NCI-H524 treated with DMSO at 0.1 percent for 48 hours (cell line): ENCODE results near the gene NR1I2.

Source experiments
- DNase-seq: peaks from one replicate; lab custom pipeline; 2025; lab: John Stamatoyannopoulos, UW

NR1I2 gene

DNA sequence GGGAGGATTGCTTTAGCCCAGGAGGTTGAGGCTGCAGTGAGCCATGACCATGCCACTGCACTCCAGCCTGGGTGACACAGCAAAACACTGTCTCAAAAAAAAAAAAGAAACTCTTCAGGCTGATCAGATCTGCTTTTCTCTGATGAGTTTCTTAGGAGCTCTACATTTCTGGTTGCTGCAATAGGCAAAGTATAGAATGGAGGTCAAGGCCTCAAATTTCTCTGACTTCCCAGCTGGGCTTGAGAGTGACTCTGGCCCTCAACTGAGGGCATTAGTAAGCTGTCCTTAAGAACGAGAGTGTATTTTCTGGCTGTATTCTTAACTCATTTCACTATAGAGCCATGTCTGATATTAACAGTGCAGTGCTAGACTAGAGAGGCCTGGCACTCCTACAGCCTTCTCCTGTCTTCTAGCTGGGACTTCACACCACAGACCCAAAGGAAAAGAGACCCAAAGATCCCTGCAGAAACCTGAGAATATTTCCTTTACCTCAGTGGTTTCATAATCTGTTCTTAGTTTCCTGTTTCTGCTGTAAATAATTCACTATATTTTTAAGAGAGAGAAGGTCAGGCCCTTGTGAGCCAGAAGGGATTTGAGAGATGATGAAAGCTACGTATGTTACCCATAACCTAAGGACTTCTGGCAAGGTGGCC lies 2.0 kb upstream of the NR1I2 start:
- no peak for DNase-seq

DNA sequence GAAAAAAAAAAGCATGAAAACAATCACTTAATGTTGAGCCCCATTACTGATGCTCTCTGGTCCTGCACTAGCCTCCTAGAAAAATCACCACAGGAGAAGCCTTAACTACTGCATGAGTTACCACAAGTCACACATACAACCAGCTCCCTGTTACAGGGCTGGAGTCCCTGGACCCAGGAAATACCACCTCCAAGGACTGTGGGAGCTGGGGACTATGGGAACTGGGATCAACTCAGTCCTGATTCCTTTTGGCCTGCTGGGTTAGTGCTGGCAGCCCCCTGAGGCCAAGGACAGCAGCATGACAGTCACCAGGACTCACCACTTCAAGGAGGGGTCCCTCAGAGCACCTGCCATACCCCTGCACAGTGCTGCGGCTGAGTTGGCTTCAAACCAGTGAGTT lies 559 bp downstream of the NR1I2 start:
- DNase-seq, result no peak

GRCh38 chr3:119783255-119783654 lies 1.4 kb downstream of the NR1I2 start:
- DNase-seq, result no peak

DNA sequence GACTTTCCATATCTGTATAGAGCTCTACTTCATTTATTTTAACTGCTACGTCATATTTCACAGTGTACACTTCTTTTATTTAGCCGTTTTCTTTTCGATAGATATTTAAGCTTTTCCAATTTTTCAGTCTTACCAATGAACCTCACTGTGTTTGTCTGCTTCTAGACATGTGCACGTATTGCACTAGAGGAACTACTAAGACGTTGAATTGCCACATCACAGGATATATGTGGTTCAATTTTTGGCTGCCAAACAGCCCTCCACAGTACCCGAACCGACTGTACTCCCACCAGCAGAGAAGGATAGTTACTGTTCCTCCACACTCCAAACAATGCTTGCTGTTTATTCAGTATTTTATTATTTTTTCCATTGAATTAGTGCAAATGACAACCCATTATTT lies 2.0 kb downstream of the NR1I2 start:
- no peak for DNase-seq

- no peak for DNase-seq
Measured at GRCh38 chr3:119786409-119786808, 4.5 kb downstream of the NR1I2 start.

DNA sequence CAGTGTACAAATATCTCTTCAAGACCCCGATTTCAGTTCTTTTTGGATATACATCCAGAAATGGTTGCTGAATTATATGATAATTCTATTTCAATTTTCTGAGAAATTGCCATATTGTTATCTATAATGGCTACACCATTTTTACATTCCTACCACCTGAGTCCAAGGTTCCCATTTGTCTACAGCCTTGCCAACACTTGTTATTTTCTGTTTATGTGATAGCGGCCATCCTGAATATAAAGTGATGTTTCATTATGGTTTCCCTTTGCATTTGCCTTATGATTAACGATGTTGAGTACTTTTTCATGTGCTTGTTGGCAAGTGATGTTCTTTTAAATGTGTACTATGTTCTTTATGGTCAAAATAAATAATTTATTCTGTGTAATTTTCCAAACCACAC lies 8.5 kb downstream of the NR1I2 start:
- DNase-seq, result no peak

GRCh38 chr3:119792270-119792669 lies 10.4 kb downstream of the NR1I2 start:
- DNase-seq, result no peak

DNA sequence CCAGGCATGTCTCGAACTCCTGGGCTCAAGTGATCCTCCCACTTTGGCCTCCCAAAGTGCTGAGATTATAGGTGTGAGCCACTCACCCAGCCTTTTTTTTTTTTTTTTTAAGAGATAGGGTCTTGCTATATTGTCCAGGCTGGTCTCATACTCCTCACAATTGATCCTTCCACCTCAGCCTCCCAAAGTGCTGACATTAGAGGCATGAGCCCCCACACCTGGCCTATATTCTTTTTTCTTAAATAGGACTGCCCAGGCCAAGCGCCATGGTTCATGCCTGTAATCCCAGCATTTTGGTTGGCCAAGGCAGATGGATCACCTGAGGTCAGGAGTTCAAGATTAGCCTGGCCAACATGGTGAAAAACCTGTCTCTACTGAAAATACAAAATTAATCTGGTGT lies 12.5 kb downstream of the NR1I2 start:
- DNase-seq, result no peak

- no peak for DNase-seq
Measured at GRCh38 chr3:119794971-119795612, 13.2 kb downstream of the NR1I2 start.

DNA sequence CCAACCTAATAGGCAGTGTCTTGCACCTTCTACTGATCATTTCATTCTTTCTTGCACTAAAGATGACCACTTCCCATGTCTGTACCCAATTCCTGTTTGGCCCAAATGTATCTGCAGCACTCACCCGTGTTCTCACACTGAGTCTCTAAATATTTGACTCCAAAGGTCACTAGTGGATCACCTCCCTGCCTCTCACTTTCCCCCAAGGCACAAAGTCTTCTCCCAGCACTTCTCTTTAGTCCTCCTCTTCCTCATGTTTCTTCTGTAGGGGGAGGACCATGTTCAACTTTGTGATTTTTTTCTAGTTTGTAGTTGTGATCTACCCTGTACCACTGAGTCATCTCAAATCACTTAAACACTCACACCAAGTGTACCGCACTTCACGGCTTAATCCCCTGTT lies 13.9 kb downstream of the NR1I2 start:
- no peak for DNase-seq

DNA sequence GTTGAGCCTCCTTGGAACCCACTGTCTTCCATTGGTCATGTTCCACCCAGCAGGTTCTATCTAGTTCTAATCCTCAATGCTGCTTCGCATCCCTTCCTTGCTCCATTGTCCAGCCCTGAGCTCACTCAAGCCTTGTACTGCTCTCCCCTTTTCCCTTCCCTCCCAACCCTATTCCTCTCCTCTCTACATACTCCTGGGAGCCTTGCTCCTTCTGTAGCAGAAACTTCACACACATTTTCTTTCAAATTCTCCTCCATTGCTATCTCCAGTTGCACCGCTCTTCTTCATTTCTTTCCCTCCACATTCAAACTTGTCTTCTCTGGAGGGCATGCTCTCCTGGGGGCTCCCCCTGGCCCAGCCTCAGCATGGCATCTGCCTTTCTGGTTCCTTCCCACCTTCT lies 14.5 kb downstream of the NR1I2 start:
- DNase-seq, result no peak

DNA sequence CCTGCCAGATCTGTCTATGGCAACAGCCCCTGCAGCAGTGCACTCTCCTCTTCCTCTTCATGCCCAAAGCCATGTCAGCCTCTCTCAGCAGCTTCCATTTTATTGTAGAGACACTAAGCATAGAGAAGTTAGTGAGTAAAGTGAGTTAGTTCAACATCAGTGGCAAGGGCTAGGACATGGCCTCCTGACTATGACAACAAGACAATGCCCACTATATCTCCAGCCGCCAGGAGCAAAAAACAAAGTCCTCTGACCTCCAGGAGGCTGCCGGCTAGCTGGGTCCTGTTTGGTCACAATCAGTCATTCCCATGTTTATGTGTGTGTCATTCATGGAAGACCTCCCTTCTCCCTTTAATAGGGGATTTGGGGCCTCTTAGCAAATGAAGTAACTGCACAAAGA lies 14.9 kb downstream of the NR1I2 start:
- no peak for DNase-seq

- no peak for DNase-seq
Measured at GRCh38 chr3:119800844-119801243, 18.9 kb downstream of the NR1I2 start.

DNA sequence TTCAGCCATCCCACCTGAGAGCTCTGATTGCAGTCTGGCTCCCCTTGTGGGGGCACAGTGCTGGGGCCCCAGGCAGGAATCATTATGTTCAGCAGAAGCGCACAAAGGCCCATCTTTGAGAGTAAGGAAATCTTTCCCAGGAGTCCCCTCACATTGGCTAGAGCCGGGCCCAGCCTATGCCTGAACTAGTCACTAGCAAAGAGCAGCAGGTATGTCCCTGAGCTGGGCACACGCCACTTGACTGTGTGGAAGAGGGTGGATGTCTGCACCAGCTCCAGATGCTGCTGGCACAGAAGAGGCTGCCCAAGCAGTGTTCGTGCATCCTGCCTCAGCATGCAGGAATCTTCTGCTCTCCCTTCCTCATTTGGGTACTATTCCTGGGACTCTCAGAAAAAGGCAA lies 26.3 kb downstream of the NR1I2 start:
- DNase-seq, result no peak

GRCh38 chr3:119808843-119809242 lies 26.9 kb downstream of the NR1I2 start:
- no peak for DNase-seq

DNA sequence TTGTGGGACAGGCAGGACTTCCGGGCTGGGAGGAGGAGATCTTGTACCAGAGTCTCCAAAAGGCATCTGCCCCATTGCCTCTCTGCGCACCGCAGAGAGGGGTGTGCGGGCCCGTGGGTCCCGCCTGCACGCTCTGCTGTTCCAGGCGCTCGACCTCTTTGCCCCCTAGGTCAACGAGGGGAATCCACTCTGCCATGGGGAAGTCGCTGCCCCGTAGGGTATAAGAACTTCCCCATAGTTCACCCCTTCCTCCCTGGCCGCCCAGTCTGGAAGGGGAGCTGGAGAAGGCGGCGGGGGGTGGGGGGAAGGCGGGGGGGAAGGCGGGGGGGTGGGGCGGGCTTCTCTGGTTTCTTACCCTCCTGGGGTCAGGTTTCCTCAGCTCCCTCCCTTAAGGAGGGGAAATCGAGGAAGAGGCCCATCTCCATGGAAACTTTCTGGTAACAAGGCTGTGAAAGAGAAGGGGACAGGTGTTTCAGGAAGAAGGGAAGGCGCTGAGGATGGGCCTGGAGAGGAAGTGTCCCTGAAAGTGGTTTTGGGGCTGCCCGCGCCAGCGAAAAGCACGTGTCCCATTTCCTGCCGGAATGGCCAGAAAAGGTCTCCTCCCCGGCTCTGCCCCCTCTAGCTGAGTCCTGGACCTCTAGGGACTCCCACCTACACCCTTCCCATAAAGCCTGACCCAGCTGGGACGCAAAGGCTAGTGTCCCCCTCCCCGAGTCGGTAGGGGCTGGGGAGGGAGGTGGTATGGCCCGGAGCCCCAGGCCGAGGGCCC lies 27.5 kb downstream of the NR1I2 start:
- DNase-seq, result no peak

GRCh38 chr3:119810018-119810435 lies 28.1 kb downstream of the NR1I2 start:
- DNase-seq, result no peak

DNA sequence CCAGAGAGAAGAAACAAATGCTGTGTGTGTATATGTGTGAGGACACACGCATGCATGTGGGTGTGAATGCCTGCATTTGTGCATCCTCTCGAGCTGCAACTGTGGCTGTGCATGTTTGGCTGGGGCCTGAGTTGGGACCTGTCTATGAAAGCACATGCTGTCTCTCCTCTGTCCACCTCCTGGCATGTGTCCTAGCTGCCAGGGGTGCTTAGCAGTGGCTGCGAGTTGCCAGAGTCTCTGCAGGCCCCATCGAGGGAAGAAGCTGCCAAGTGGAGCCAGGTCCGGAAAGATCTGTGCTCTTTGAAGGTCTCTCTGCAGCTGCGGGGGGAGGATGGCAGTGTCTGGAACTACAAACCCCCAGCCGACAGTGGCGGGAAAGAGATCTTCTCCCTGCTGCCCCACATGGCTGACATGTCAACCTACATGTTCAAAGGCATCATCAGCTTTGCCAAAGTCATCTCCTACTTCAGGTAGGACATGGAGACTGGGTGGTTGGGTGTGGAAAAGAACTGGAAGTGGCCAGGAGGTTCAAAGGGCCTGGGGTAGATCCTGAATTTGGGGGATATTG lies 30.7 kb downstream of the NR1I2 start:
- no peak for DNase-seq

GRCh38 chr3:119815716-119816115 lies 33.8 kb downstream of the NR1I2 start:
- no peak for DNase-seq

DNA sequence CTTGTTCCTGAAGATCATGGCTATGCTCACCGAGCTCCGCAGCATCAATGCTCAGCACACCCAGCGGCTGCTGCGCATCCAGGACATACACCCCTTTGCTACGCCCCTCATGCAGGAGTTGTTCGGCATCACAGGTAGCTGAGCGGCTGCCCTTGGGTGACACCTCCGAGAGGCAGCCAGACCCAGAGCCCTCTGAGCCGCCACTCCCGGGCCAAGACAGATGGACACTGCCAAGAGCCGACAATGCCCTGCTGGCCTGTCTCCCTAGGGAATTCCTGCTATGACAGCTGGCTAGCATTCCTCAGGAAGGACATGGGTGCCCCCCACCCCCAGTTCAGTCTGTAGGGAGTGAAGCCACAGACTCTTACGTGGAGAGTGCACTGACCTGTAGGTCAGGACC lies 35.2 kb downstream of the NR1I2 start:
- DNase-seq, result no peak

- no peak for DNase-seq
Measured at GRCh38 chr3:119817583-119818363, 35.9 kb downstream of the NR1I2 start.

- no peak for DNase-seq
Measured at GRCh38 chr3:119818937-119819336, 37.0 kb downstream of the NR1I2 start.
